ENCODE measurements around the gene KIF5A.

The KIF5A gene

GRCh38 chr12:57531836-57532235 is 18.0 kb upstream of the KIF5A start:
- TF ChIP-seq CTCF (IDR thresholded peaks at IDR 0.05): no peak

- no peak for TF ChIP-seq CTCF (IDR thresholded peaks at IDR 0.05)
Observed at GRCh38 chr12:57533108-57533507, 16.7 kb upstream of the KIF5A start.

GRCh38 chr12:57534250-57534649 is 15.6 kb upstream of the KIF5A start:
- TF ChIP-seq CTCF (IDR thresholded peaks at IDR 0.05): no peak

GRCh38 chr12:57534991-57535543 is 14.8 kb upstream of the KIF5A start:
- no peak for TF ChIP-seq CTCF (IDR thresholded peaks at IDR 0.05)

GRCh38 chr12:57535764-57536596 is 13.9 kb upstream of the KIF5A start:
- TF ChIP-seq CTCF (IDR thresholded peaks at IDR 0.05): no peak

GRCh38 chr12:57536597-57536942 is 13.3 kb upstream of the KIF5A start:
- TF ChIP-seq CTCF (IDR thresholded peaks at IDR 0.05): no peak

- TF ChIP-seq CTCF (IDR thresholded peaks at IDR 0.05): no peak
Observed at GRCh38 chr12:57539134-57539768, 10.6 kb upstream of the KIF5A start.
